M059J (cell line): ENCODE measurements around the gene SFT2D2. TPM values are rescaled to one million over a fixed set of nuclear protein-coding genes. Genes with fewer than 3 reads are reported as not detected.

Experiments
- total RNA-seq: library from RNA; depleted of rRNA; stranded (reverse); fragments of >200 nt; shearing (Covaris generic); gene quantifications from 2 replicates; pipeline ENCODE4 v1.2.3, GENCODE V29; 2014; rRNA removed

SFT2D2 gene
- total RNA-seq, 1 experiment from 2014 or later = 49.0 TPM

Other genes with a start within 250 kb of the SFT2D2 start
- gene GPR161, start 89.1 kb upstream of the SFT2D2 start, total RNA-seq = 9.2 and 15.2 TPM in 2 replicates
- gene TIPRL, start 47.0 kb upstream of the SFT2D2 start, total RNA-seq = 41.7 and 65.9 TPM in 2 replicates
- gene TBX19, start 54.9 kb downstream of the SFT2D2 start, total RNA-seq = 0.54 and 1.1 TPM in 2 replicates